Epidermal melanocyte (primary cell): ENCODE measurements around the gene PTPN13.
A peak's percentile ranks its signal among the peaks of the same experiment; 100 is the strongest.
"Not testable (repeated sequence)": the region's sequence is repeated elsewhere in the genome, so short reads cannot be mapped to it uniquely, and the experiment has no call there.

ENCODE experiments used
- DNase-seq: peaks from one replicate; pipeline ENCODE4 v3.0.0; 2011; ENCODE audit warnings: low spot score; ENCODE audit not compliant: insufficient read length

Gene PTPN13

GRCh38 chr4:86688026-86688425, 93.9 kb downstream of the PTPN13 start:
- no peak for DNase-seq

DNA sequence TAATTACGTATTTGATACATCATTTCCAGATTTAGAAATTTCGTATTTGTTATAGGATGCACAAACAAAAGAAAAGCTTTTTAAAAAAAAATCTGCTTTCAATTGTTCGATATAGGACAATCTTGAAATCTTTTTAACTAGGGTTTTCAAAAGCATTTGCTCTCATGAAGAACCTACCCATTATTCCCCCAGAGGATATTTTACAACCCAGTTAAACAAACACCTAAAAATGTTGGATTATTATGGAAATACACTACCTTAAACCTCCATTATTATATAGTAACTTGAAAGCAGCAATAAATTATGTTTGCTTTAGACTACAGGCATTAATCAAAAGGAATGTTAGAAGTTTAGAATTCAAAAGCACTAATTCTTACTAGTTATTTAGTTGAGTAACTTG, 110.5 kb downstream of the PTPN13 start:
- no peak for DNase-seq

- DNase-seq = no peak
Observed at GRCh38 chr4:86706923-86707597, 112.9 kb downstream of the PTPN13 start.

DNA sequence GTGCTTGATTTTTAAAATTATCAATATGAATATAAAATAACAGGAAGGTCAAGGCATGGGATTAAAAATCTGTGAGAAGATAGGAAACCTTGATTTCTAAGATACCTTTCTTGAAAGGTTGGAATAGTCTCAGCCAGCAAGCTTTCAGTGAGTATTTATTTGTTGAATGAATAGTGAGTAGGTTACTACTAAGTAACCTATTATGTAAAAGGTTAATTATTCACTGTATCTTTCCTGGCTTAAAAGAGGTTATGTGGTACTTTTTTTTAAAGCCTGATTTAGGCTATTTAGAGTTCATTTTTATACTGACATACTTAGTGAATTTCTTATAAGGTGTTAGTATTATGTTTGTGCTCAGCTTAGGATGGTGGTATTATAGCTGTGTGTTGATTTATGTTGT, 123.5 kb downstream of the PTPN13 start:
- no peak for DNase-seq

DNA sequence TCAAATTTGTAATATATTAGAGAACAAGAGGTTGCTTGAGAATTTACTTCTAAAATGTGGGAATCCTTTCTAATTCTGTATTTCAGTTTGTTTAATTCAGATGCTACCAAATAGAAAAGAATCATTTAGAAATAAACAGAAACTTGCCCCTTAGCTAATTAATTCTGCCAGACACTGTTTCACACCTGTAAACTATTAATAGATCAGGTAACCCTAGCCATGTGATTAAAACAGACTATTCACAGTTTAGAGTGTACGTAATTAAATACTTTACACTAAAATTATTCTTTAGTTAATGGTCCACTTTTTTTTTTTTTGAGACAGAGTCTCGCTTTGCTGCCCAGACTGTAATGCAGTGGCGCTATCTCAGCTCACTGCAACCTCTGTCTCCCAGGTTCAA, 124.0 kb downstream of the PTPN13 start:
- DNase-seq = no peak

GRCh38 chr4:86719149-86719548, 125.0 kb downstream of the PTPN13 start:
- DNase-seq = not testable (repeated sequence)

GRCh38 chr4:86720508-86721068, 126.5 kb downstream of the PTPN13 start:
- DNase-seq = peak; percentile 21

- DNase-seq = no peak
Observed at GRCh38 chr4:86721412-86721811, 127.3 kb downstream of the PTPN13 start.

- DNase-seq = no peak
Observed at GRCh38 chr4:86730310-86730709, 136.2 kb downstream of the PTPN13 start.

DNA sequence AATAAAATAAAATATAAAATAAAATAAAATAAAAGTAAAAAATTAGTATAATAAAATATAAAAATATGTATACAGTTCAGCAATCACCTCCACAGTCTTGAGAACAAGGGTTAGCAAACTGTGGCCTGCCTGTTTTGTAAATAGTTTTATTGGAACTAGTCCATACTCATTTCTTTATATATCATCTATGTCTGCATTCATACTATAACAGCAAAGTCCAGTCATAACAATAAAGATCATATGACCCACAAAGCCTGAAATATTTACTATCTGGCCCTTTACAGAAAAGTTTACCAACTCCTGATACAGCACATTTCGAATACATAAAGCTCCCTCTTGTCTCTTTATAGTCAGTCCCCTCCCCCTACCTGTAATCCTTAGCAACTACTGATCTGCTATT, 143.1 kb downstream of the PTPN13 start:
- no peak for DNase-seq

DNA sequence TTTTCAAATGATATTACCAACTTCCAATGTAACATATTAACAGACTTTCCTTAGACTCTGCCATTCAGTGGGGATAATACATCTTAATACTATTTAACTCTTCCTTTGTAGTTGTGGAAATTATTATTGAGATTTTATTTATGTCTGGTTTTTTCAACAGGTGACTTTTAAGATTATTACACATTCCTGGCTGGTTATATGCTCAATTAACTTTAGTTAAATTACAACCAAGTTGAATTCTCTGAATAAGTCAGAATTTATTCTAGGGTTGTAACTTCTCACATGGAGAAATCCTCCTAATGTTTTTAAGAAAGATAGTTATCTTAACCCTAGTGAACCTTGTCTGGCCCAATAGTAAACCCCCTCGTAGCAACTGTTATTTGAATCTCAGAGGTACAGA, 147.7 kb downstream of the PTPN13 start:
- DNase-seq = no peak

GRCh38 chr4:86744570-86744969, 150.5 kb downstream of the PTPN13 start:
- DNase-seq = no peak

- no peak for DNase-seq
Observed at GRCh38 chr4:86749121-86749520, 155.0 kb downstream of the PTPN13 start.

GRCh38 chr4:86755388-86755787, 161.3 kb downstream of the PTPN13 start:
- DNase-seq = no peak

DNA sequence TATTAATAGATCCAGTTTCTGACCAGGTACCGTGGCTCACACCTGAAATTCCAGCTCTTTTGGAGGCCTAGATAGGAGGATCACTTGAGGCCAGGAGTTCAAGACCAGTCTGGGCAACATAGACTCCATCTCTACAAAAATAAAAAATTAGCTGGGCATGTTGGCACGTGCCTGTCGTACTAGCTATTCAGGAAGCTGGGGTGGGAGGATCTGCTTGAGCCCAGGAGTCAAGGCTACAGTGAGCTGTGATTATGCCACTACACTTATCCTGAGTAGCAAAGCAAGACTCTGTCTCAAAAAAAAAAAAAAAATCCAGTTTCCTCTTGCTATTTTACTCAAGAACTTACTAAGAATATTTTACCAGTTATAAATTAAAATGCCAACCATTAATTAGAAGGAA, 163.4 kb downstream of the PTPN13 start:
- DNase-seq = no peak

GRCh38 chr4:86759298-86759697, 165.2 kb downstream of the PTPN13 start:
- no peak for DNase-seq

- DNase-seq = no peak
Observed at GRCh38 chr4:86762649-86763048, 168.5 kb downstream of the PTPN13 start.

DNA sequence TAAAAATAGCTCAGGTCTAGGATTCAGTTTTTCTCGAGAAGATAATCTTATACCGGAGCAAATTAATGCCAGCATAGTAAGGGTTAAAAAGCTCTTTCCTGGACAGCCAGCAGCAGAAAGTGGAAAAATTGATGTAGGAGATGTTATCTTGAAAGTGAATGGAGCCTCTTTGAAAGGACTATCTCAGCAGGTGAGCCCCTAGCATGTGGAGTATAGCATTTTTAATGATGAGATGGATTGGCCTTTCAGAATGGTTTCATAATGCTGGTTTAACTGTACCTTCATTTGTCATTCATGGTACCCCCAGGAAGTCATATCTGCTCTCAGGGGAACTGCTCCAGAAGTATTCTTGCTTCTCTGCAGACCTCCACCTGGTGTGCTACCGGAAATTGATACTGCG, 175.7 kb downstream of the PTPN13 start:
- no peak for DNase-seq

- DNase-seq = no peak
Observed at GRCh38 chr4:86771141-86771540, 177.0 kb downstream of the PTPN13 start.

DNA sequence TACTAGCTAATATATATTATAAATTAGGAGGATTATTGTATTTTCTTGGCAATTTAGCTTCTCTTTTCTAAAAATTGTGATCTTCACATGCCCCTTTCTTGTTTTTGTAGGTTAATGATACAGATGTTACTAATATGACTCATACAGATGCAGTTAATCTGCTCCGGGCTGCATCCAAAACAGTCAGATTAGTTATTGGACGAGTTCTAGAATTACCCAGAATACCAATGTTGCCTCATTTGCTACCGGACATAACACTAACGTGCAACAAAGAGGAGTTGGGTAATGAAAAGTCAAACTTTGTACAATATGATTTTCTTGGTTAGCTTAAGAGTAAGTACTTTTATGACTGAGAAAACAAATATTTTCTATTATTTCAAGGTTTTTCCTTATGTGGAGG, 180.9 kb downstream of the PTPN13 start:
- no peak for DNase-seq

GRCh38 chr4:86778175-86778574, 184.1 kb downstream of the PTPN13 start:
- DNase-seq = no peak

DNA sequence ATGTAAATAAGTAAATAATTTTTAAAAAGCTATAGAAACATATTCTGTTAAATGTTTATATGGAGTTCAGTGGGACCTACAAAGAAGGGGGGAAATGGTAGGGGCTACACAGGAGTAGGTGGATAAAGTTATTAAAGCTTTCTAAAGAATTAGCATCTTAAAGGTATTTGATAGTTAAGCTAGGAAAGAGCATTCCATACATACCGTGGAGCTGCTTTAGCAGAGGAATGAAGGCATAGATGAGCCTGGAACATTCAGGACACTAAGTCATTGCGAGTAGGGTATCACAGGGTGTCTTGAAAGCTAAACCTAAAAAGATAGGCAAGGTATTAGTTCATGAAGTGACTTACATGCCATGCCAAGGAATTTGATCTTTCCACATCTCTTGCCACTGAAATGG, 194.7 kb downstream of the PTPN13 start:
- no peak for DNase-seq

GRCh38 chr4:86791126-86791525, 197.0 kb downstream of the PTPN13 start:
- no peak for DNase-seq

DNA sequence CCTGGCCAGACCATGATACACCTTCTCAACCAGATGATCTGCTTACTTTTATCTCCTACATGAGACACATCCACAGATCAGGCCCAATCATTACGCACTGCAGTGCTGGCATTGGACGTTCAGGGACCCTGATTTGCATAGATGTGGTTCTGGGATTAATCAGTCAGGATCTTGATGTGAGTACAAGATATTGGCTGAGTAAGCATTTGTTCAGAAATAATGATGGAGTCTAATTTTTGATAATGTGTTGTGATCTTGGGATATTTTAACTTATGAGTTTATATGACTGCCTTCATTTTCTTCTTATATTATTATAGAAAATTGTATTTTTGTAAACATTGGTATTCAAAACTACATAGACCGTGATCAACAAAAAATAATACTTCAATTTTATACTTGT, 215.7 kb downstream of the PTPN13 start:
- no peak for DNase-seq
